HG03432 (cell line): ENCODE results near the gene SLC6A1.

Experiments used
- ATAC-seq: cut with Tn5 transposase; IDR thresholded peaks from one replicate; pipeline ENCODE4 v1.9.1; 2021; ENCODE audit warnings: mild to moderate bottlenecking, moderate library complexity; ENCODE audit not compliant: unreplicated experiment

SLC6A1 gene

DNA sequence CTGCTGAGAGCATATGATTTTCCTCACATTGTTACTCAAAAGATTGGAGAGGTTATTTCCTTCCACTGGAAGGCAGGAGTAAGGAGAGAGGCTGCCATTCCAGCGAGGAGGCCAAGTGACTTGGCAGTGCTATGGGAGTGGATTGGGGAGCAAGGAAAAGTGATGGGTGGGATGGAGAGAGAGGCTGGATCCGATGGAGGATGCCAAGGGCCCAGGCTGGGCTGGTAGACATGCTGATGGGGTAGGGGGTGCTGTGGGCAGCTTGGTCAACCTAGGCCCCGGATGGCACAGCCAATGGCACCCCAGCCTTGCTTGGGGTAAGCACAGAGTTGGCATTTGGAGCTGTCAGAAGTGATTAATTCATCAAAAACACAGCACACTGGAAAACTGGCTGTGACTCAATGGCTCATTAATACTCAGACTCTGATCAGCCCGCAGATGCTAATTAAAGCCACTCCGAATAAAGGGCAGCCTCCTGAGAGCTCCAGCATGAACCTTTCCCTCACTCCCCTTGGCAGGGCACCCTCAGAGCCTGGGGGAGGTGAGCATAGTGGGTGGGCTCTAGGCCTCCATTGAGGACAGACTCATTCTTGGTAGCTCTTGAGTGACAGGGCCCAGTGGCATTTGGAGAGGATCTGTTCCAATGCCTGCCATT, 22.1 kb upstream of the SLC6A1 start:
- ATAC-seq: no peak

DNA sequence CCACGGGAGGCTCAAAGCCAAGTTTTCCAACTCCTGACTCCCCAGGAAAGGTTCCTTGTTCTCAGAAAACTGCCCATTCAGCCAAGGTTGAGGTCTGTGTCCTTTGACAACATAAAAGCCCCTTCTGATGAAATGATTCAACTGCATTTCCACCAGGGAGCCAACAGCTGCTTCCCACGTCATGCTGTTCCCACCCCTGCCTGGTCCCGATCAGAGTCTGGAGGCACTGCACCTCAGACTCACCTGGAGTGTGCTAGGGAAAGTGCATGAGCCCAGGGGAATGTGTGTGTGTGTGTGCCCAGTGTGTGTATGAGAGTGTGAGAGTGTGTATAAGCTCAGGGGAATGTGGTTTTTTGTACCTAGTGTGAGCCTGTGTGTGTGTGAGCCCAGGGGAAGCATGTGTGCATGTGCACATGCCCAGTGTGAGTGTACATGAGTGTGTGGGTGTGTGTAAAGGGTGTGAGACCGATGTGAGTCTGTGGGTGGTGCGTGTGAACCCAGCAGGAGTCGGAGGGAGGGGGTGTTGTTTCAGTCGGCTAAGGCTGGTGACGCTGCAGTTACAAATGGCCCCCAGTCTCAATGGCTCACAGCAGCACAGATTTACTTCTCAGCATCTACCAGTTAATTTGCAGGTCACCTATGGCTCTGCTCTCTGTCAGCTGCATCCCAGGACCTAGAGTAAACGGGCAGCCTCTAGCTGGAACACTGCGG, 20.3 kb upstream of the SLC6A1 start:
- ATAC-seq: no peak

DNA sequence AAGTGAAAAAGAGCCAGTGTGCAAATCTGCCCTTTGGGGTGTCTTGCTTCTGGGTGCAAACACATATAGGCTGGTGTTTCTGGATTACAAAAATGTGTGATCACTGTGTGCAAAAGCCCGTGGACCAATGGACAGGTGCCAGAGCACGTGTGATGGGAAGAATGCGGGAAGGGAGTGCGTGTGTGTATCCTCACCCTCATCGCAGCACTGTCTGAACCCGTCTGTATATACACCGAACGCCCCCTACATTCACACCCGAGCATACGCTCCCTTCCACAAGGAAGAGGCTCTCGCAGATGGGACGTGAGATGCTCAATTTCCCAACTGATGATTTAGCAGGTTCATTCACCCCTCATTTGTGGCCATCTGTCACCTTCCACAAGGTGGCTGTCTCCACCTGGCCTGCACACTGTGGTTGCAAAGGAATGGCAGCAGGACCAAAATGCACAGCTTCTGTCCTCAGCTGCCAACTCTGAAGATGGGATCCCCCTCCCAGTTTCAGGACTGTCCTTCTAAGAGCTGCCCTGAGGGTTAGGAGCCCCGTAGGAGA, 19.4 kb upstream of the SLC6A1 start:
- ATAC-seq: no peak

DNA sequence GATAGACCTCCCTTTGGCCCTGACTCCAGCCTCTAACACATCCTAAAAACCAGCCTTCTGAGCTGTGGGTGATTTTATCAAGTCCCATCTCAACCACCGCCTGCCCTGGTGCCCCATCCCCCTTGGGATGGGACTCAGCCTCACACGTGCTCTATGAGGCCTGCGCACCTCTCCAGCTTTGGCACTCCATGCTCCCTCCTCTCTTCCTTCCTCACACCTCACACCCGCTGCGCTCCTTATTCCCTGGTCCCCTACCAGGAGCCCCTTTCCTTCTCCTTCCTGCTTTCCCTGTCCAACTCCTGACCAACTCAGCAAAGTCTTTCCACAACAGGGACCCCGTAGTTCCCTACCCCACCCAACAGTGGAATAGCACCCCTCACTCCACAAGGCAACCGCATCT, 18.4 kb upstream of the SLC6A1 start:
- ATAC-seq: no peak

DNA sequence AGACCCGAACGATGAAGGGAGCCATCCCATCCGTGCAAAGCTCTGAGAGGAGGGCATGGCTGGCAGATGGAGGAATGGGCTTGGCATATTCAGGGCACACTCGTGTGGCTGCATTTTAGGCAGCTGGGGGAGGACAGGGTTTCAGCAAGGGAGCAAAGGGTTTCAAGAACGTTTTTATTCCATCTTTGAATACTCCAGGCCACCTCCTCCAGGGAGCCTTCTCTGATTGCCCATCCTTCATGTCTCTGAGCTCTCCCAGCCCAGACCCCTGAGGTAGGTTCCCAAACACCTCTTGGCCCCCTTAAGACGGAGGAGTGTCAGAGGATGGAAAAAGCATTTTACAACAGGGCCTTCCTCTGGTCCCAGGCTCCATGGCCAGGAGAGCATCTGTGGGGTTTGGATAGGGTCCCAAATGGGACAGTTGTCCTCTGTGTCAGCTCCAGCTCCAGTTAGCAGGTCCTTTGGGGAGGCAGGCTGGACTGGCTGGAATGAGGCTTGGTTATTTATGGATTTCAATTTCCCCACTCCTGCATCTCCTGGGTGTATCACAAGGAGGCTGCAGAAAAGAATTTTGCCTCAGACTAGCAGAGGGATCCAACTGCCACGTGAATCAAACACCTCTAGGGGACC, 17.7 kb upstream of the SLC6A1 start:
- no peak for ATAC-seq

DNA sequence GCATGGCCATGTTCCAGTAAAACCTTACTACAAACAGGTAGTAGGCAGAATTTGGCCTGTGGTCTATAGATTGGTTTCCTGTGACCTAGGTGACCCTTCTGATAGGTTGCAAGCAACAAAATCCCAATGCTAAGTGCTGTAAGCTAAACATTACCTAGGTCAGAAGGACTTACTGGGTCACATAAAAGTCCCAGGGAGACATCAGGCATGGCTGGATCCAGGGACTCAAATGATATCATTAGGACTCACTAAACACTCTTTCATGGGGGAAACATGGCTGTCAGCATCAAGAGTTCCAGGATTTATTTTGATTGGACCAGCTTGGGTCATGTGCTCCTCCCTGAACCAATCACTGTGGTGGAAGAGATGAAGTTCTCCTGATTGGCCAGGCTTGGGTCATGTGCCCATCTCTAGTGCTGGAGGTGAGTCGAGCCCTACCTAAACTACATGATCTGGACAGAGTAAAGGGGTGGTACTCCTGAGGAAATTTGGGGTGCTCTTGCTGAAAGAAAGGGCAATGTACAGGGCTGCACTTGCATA, 16.8 kb upstream of the SLC6A1 start:
- ATAC-seq: no peak

DNA sequence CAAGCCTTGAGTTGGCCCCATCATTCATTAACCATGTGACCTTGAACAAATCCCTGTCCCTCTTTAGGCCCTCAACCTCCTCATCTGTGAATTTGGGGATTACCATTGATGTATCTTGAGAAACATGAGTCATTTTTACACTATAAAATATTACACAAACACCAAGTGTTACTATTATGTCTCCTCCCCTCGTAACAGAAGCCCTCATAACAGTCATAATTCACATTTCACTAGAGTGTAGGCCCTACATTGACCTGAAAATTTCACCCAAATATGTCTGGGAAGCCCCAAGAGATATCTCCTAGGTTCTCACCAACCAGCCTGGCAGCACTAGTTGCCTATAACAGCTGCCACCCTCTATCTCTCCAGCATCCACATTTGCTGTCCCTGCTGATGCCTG, 15.8 kb upstream of the SLC6A1 start:
- ATAC-seq: no peak

DNA sequence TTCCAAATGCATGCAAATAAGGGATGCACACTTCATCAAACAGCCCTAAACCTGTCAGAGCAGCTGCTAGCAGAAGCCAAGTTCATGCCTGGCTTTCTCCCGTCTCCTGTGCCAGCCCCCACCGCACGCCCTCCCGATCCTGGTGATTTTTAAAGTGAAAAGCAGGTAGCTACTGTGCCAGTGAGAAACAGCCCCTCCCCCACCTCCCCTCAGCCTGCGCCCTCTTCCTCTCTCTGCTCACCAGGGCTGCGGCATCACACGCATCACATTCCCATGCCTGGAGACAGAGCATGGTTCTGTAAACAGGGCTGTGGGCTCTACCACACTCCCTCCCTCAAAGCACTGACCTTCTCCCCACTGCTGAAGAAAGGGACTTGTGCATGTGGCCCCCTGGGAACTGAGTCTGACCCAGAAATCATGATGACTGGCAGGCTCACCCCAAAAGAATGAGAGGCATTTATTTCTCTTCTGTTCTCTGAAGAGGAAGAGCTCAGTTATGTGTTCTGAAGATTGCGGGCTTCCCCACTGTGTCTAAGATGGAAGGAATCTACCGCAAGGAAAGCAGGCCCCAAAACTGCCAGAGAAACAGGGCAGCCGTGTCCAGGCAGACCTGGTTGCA, 14.5 kb upstream of the SLC6A1 start:
- ATAC-seq: no peak

DNA sequence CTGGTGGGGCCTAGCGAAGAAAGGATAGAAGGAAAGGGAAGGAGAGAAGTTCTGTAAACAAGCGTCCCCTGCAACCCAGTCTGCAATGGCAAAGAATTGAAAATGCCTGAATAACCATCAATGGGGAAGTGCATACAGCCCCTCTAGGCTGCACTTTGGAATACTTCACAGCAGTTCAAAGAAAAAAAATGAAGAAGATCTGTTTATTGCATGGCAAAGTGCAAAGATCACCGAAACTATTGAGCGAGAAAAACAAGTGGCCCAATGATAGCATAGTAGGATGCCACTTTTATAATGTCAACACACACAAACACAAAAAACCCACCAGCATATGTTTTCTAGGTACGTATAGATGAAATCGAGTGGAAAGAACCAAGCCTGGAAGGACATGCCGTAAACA, 13.6 kb upstream of the SLC6A1 start:
- no peak for ATAC-seq

DNA sequence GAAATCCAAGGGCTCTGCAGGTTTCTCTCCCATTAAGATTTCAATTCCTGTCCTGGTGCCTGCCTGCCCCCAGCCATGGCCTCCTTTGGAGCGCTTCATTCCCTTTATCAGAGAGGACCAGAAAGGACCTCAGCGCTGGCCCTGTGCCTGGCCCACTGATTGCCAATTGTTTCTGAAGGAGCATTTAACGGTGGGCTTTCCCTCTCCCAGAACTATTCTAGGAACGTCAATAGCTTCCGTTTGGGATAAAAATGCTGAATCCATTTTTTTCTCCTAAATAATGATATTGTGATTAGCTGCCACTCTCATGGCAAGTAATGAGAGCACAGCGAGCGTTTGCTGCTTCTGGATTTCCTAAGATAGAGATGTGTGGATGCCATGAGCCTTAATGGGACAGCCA, 12.2 kb upstream of the SLC6A1 start:
- ATAC-seq: no peak

DNA sequence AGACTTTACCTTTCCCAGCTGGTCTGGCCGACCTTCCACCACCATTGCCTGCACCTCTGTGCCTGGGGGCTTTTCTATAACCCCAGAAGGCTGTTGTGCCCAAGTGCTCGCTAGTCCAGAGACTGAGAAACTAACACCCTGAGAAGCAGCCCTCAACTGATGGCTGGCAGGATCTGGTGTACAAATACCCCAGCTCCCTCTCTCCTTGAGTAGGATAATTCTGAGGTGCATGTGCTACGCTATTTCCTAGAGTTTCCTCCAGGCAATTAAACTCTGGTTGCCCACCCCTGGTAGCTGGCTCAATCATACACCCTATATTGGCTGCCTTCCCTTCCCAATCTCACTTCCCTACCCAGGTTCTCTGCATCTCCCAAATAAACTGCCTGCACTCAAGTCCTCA, 11.5 kb upstream of the SLC6A1 start:
- no peak for ATAC-seq

DNA sequence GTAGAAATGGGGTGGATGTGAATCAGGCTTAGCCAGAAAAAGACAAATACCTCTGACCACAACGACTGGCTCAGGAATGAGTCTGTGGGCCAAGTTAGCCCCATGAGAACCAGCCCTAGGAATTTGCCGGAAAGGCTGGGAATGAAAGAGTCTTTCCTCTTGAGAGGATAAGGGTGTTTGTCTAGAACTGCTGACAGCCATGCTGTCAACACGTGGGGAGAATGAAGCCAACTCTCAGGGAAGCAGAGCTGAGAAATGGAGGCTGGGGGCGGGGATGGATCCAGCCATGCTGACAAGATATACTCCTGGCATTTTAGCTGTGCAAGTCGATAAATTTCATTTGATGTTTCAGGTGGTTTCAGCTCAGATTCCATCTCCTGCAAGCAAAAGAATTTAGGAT, 10.6 kb upstream of the SLC6A1 start:
- ATAC-seq: no peak

DNA sequence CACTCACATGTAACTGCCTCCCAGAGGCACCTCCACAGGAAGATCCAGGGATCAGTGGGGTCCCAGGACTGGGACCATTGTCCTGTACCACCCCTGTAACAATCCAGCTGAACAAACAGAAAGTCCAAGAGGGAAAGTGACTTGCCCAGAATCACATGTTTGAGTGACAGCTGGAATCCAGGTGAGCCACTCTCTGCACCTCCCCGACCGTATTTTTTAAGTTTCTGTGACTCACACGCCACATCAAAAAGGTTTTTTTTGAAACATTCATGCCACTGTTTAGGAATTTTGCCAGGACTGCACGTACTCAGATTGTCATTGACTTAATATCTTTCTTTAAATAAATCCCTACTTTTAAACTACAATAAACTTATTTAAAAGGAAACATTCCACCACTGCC, 9.8 kb upstream of the SLC6A1 start:
- no peak for ATAC-seq

DNA sequence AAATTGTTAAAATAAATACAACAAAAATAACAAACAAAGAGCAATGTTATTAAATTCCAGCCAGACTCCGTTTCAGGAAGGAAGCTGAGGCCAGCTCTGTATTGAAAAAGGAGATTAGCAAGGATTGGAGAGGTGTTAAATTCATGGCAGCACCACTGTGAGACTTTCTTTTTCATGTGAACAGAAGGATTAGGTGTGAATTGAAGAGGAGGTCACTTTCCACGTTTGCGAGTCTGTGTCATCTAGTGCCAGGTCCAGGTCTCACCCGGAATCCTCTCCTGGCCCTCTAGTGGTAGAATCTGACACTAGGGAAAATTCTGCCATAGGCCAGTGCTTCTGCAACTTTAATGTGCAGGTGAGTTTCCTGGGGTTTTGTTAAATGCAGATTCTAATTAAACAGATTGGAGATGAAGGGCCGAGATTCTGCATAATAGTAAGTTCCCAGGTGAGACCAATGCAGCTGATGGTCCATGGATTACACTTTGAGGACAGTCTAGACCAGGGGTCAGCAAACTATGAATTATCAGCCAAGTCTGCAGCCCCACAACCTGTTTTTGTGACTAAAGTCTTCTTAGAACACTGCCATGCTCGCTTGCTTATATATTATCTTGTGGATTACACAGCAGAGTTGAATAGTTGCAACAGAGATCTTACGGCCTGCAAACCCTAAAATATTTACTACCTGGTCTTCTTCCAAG, 9.2 kb upstream of the SLC6A1 start:
- ATAC-seq: no peak

DNA sequence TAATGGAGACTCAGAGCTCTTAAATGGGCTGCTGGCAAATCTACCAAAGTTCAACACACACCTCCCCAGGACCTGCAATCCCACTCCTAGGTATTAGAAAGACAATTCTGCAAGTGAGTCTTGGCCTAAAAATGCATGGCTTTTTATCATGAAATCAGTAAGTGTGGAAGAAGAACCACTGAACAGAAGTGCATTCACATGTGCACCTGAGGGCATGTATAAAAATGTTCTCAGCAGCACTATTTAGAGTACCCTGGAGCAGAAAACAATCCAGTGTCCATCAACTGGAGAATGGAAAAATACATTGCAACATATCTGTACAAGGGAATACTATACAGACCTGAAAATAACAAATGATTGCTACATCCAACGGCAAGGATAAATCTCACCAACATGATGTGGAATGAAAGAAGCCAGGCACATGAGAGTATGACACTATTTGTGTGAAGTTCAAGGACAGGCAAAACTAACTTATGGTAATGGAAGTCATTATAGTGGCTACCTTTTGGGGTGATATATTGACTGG, 8.1 kb upstream of the SLC6A1 start:
- ATAC-seq: no peak

DNA sequence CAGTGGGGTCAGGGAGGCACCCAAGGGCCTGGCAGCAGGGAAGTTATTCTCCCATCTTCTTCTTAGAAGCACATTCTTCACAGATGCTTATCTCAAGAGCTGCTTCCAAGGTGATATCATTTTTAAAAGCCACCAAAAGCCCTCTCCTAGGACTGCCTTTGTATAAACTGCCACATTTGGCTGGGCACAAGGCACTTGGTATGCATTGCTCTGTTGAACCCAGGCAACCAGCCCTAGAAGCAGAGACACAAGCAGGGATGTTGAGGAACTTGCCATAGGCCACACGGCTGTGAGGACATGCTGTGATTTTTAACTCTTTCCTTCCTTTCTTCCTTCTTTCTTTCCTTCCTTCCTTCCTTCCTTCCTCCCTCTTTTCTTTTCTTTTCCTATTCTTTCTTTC, 7.4 kb upstream of the SLC6A1 start:
- no peak for ATAC-seq

DNA sequence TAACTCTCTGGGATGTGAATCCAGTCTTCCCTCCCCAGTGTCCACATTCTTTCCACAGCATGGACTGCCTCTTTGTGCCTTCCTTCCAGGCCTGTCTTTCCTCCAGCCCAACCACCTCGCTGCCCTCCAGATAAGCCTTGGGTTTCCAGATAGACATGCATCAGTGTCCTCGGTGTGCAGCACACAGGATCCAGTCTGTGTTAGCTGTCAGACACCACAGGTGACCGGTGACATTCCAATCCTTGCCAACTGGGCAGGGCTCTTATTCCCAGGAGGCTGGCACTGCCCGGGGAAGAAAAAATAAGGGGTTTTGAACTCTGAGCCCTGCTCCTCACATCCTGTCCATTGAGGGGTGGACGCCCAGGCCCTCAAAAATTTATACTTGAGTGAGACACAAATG, 6.0 kb upstream of the SLC6A1 start:
- no peak for ATAC-seq

DNA sequence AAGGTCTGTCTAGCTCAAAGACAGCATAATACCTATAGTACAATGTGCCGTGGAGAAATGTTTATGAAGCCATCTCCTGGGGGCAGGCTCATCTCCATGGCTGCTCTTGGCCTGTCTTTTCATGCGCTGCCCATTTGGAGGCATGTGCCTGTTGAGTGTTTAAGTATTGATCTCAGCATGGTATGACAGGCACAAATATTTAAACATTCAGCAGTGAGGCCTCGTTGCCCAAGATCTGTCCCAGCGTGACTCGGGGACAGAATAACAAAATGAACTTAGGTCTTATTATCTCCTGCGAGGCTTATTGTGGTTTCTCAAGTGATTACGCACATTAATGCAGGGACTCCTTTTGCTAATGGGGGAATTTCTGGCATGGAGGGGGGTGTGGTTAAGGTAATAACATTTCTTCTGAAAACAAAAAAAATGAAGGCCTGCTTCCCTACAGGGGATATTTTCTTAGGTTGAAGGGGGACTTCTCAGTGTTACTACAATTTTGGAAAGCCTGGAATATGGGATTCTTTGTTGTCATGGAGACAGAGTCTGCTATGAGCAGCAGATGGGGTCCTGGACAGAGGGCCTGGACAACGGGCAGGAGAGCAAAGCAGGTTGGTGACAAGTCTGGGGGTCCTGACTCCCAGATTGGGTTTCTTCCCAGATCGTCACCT, 4.4 kb upstream of the SLC6A1 start:
- no peak for ATAC-seq

DNA sequence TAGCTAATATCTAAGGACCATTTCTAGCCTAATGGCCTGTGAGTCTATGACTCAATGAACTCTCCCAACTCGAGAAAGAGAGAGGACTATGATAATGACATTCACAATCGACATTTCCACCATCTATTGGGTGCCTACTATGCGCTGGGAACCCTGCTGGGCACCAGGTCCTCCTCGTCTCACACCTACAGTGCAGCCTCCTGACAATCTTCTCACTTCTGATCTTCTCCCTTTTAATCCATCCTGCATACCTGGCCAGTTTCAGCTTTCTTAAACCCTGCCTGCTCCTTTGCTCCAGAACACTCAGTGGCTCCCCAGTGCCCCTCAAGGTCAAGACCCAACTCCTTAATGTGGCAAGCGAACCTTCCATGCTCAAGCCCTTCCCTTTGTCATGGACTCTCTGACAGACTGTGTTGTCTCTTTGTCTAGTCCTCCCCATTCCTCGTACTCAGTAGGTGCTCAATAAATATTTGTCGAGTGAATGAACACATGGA, 3.5 kb upstream of the SLC6A1 start:
- ATAC-seq: no peak
